CD14-positive monocyte (primary cell): ENCODE results near the gene FGFR3. TPM values are rescaled to one million over a fixed set of nuclear protein-coding genes. Genes with fewer than 3 reads are reported as not detected.

Experiments
- DNase-seq, 3 donors: peaks; one replicate each; pipeline ENCODE4 v3.0.0-alpha.2; 2011 to 2022
- H2AFZ ChIP-seq: 2 replicates; pipeline ENCODE4 v1.6.0; 2012; ENCODE audit warnings: mild to moderate bottlenecking, low read depth, low read length, inconsistent platforms; ENCODE audit not compliant: insufficient read depth, poor library complexity, severe bottlenecking
- H3K27ac ChIP-seq, 2 donors: 1 replicate in 1 of 2; 2 replicates in 1 of 2; pipeline ENCODE4 v1.5.1; 2012 to 2013; ENCODE audit warnings: low read length in 2 of 2, control low read depth in 1 of 2, inconsistent platforms in 1 of 2, low read depth in 1 of 2, mild to moderate bottlenecking in 1 of 2
- H3K27me3 ChIP-seq, 2 donors: one replicate each; pipeline versions ENCODE4 v1.6.0 to v1.6.1; 2011 to 2013; ENCODE audit warnings: low read length in 2 of 2; ENCODE audit not compliant: control insufficient read depth in 2 of 2, insufficient read depth in 2 of 2
- H3K36me3 ChIP-seq, 2 donors: replicated peaks in 1 of 2; 1 replicate in 1 of 2; 2 replicates in 1 of 2; pipeline versions ENCODE4 v1.5.1 to v1.6.1; 2012 to 2013; ENCODE audit warnings: low read length in 2 of 2, control low read depth in 1 of 2, inconsistent platforms in 1 of 2, mild to moderate bottlenecking in 1 of 2; ENCODE audit not compliant: insufficient read depth in 2 of 2, control insufficient read depth in 1 of 2
- H3K4me1 ChIP-seq, 2 donors: 1 replicate in 1 of 2; 2 replicates in 1 of 2; pipeline versions ENCODE4 v1.5.1 to v1.6.1; 2012 to 2013; ENCODE audit warnings: low read length in 2 of 2, control low read depth in 1 of 2, inconsistent platforms in 1 of 2, mild to moderate bottlenecking in 1 of 2, moderate library complexity in 1 of 2; ENCODE audit not compliant: insufficient read depth in 2 of 2, control insufficient read depth in 1 of 2
- H3K4me2 ChIP-seq: replicated peaks from 2 replicates; pipeline ENCODE3; 2012; ENCODE audit warnings: low read length, moderate library complexity, mild to moderate bottlenecking; ENCODE audit not compliant: poor library complexity, severe bottlenecking; ENCODE audit errors: extremely low read depth
- H3K4me3 ChIP-seq, 3 experiments: fragments of 200-600 bp in 1 of 3; sonication (generic) in 1 of 3; replicated peaks in 1 of 3; 1 replicate in 2 of 3; 2 replicates in 1 of 3; pipeline ENCODE4 v1.5.1; 2011 to 2013; ENCODE audit warnings: low read length in 3 of 3, mild to moderate bottlenecking in 3 of 3, control low read depth in 2 of 3, low read depth in 2 of 3, inconsistent platforms in 1 of 3, moderate library complexity in 1 of 3
- H3K79me2 ChIP-seq: 2 replicates; pipeline ENCODE4 v1.6.0; 2012; ENCODE audit warnings: mild to moderate bottlenecking, control low read depth, inconsistent platforms, low read length, moderate library complexity; ENCODE audit not compliant: insufficient read depth
- H3K9ac ChIP-seq: 2 replicates; pipeline ENCODE4 v1.6.0; 2017; ENCODE audit warnings: low read length, mild to moderate bottlenecking; ENCODE audit not compliant: insufficient read depth, poor library complexity, severe bottlenecking
- H3K9me3 ChIP-seq, 2 donors: replicated peaks in 1 of 2; 1 replicate in 1 of 2; 2 replicates in 1 of 2; pipeline versions ENCODE4 v1.5.1 to v1.6.1; 2012 to 2013; ENCODE audit warnings: low read length in 2 of 2, control low read depth in 1 of 2; ENCODE audit not compliant: control insufficient read depth in 1 of 2, insufficient read depth in 1 of 2
- H4K20me1 ChIP-seq: 2 replicates; pipeline ENCODE4 v1.6.0; 2012; ENCODE audit warnings: mild to moderate bottlenecking, low read length, control low read depth, moderate library complexity; ENCODE audit not compliant: insufficient read depth
- H3K27ac Mint-ChIP-seq, 7 donors: one replicate each; pipeline ENCODE4 v1.8.0; 2020; ENCODE audit warnings: mild to moderate bottlenecking in 7 of 7, mixed read lengths in 7 of 7, moderate library complexity in 6 of 7, inconsistent platforms in 2 of 7
- H3K27me3 Mint-ChIP-seq, 3 donors: one replicate each; pipeline ENCODE4 v1.8.0; 2021 to 2022; ENCODE audit warnings: low read depth in 3 of 3, mild to moderate bottlenecking in 3 of 3, mixed read lengths in 3 of 3, moderate library complexity in 3 of 3, inconsistent platforms in 1 of 3
- H3K36me3 Mint-ChIP-seq, 2 donors: one replicate each; pipeline ENCODE4 v1.8.0; 2020; ENCODE audit warnings: mixed read lengths in 2 of 2, inconsistent platforms in 1 of 2, mild to moderate bottlenecking in 1 of 2
- H3K4me1 Mint-ChIP-seq: one replicate; pipeline ENCODE4 v1.8.0; 2020; ENCODE audit warnings: mild to moderate bottlenecking, mixed read lengths
- H3K4me3 Mint-ChIP-seq, 2 donors: one replicate each; pipeline ENCODE4 v1.8.0; 2020; ENCODE audit warnings: mild to moderate bottlenecking in 2 of 2, mixed read lengths in 2 of 2, moderate library complexity in 1 of 2
- H3K9me3 Mint-ChIP-seq, 7 donors: one replicate each; pipeline ENCODE4 v1.8.0; 2020 to 2022; ENCODE audit warnings: mixed read lengths in 7 of 7, mild to moderate bottlenecking in 6 of 7, moderate library complexity in 6 of 7, inconsistent platforms in 2 of 7
- WGBS: methylation state at CpG from one replicate; pipeline ENCODE4 v1.1.5; 2013; ENCODE audit warnings: missing lambda C conversion rate; ENCODE audit not compliant: insufficient coverage; 5-methylcytosine and 5-hydroxymethylcytosine counted together
- intact Hi-C, 2 donors: fragments of 100-400 bp; cut with micrococcal nuclease; formaldehyde crosslinking; loops; one replicate each; pipeline versions ENCODE4 v1.15.0 to v1.15.1; 2023
- polyA plus RNA-seq, 3 donors: library from polyadenylated mRNA; depleted of rRNA in 1 of 3; unstranded in 2 of 3; stranded (reverse) in 1 of 3; fragments of 300-500 nt in 2 of 3; fragments of >200 nt in 1 of 3; fragmentation: Illumina TruSeq in 2 of 3; gene quantifications; 1 replicate in 2 of 3; 2 replicates in 1 of 3; pipeline ENCODE4 v1.2.3, GENCODE V29; 2012 to 2021
- TF ChIP-seq, protein P1 (sequence below): fragments of 200-600 bp; IDR thresholded peaks from one replicate; pipeline ENCODE4 v1.8.0; 2022; ENCODE audit warnings: antibody characterized with exemption, mild to moderate bottlenecking

FGFR3 gene
- polyA plus RNA-seq, 3 donors, result 0.07 TPM; not detected in 2

DNA sequence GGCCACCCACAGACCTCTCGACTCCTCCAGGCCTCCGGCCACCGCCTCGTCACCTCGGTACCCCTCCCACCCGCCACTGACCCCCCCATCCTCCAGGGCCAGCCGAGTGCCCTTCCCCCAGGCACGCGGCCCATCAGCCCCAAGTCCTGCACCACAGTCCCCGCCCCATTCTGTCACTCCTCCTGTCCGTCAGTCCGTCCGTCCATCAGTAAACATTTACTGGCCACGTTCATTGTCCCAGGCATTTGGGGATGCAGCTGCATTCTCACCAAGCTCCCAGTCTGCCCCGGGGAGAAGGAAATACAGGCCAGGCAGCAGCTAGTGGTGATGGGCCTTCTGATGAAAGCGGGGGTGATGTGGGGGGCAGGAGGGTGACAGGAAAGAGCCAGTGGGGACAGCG lies 35.3 kb upstream of the FGFR3 start:
- Histone ChIP-seq H3K79me2 (no peaks in the 10 kb centered on the region), H3K4me1 (peaks cover 10 to 11% of the 10 kb centered on the region in 2 donors), H4K20me1 (no peaks in the 10 kb centered on the region), H3K9me3 (no peaks in the 10 kb centered on the region), H3K36me3 (no peaks in the 10 kb centered on the region), H3K4me2 (no peak overlapping the region), H2AFZ (no peak overlapping the region), H3K27me3 (peaks cover 0 to 8% of the 10 kb centered on the region in 2 donors), H3K27ac (no peak overlapping the region), H3K9ac (no peak overlapping the region), H3K4me3 (no peak overlapping the region)
- Mint-ChIP-seq H3K36me3 (no peaks in the 10 kb centered on the region), H3K27ac (no peak overlapping the region), H3K9me3 (peaks cover 0 to 1% (median 0%) of the 10 kb centered on the region in 7 donors), H3K4me3 (no peak overlapping the region), H3K27me3 (peaks cover 8 to 14% (median 9%) of the 10 kb centered on the region in 3 donors), H3K4me1 (peaks cover 5% of the 10 kb centered on the region)
- 82% methylated on average over 14 of the region's 17 CpGs for whole genome bisulfite sequencing
- TF ChIP-seq, protein P1, sequence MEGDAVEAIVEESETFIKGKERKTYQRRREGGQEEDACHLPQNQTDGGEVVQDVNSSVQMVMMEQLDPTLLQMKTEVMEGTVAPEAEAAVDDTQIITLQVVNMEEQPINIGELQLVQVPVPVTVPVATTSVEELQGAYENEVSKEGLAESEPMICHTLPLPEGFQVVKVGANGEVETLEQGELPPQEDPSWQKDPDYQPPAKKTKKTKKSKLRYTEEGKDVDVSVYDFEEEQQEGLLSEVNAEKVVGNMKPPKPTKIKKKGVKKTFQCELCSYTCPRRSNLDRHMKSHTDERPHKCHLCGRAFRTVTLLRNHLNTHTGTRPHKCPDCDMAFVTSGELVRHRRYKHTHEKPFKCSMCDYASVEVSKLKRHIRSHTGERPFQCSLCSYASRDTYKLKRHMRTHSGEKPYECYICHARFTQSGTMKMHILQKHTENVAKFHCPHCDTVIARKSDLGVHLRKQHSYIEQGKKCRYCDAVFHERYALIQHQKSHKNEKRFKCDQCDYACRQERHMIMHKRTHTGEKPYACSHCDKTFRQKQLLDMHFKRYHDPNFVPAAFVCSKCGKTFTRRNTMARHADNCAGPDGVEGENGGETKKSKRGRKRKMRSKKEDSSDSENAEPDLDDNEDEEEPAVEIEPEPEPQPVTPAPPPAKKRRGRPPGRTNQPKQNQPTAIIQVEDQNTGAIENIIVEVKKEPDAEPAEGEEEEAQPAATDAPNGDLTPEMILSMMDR, result no peak
- intact Hi-C loops, result no loop called here
- DNase-seq, result no peak

DNA sequence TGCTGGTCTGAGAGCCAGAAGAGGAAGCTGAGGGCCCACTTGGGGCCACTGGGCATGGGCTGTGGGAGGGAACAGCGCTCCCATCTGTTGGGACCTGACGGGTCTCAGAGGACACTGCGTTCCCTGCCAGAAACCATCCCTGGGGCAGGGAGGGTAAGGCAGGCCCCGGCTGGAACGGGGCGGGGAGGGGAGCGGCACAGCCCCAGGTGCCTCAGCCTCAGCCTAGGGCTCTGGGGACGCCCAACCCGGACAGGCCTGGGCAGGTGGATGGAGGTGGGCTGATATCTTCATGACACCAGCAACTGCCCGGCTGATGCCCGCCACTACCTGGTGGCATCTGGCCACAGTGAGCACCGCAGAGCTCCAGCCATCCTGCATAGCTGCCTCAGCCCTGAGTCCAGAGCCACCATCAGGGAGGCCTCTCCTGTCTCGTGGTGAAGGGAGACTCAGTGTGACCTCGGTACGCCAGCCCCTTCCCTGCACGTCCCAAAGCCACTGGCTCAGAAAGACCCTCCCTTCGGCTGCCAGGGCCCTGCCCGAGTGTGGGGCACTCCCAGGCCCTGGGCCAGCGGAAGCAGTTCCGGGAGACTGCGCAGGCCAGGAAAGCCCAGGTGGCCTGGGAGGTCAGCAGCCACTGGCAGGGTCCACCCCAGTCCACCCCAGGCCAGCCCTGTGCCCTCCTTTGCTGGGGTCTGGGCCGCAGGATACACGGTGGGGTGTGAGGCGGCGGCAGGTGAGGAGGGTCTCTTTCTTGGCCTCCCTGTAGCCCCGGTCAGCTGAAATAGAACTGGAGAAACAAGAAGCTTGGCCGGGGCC lies 34.6 kb upstream of the FGFR3 start:
- peaks cover 0 to 14% of the 10 kb centered on the region in 2 donors for H3K27me3 ChIP-seq
- H3K4me1 ChIP-seq, result peaks cover 4 to 5% of the 10 kb centered on the region in 2 donors
- H3K9me3 Mint-ChIP-seq, result peaks cover 0 to 3% (median 0%) of the 10 kb centered on the region in 7 donors
- H3K36me3 Mint-ChIP-seq, result no peaks in the 10 kb centered on the region
- H4K20me1 ChIP-seq, result no peaks in the 10 kb centered on the region
- H3K36me3 ChIP-seq, result no peaks in the 10 kb centered on the region
- no peak overlapping the region for H3K4me3 Mint-ChIP-seq
- H2AFZ ChIP-seq, result no peak overlapping the region
- H3K27ac Mint-ChIP-seq, result peak overlapping the region in 1 of 7 donors; percentile 27
- intact Hi-C loops, result no loop called here
- TF ChIP-seq, protein P1, result no peak
- peaks cover 1% of the 10 kb centered on the region for H3K4me1 Mint-ChIP-seq
- H3K27me3 Mint-ChIP-seq, result peaks cover 12 to 21% (median 13%) of the 10 kb centered on the region in 3 donors
- no peak overlapping the region for H3K4me3 ChIP-seq
- DNase-seq, result no peak
- 96% methylated on average over 16 of the region's 27 CpGs for WGBS
- no peak overlapping the region for H3K9ac ChIP-seq
- H3K27ac ChIP-seq, result no peak overlapping the region
- H3K79me2 ChIP-seq, result no peaks in the 10 kb centered on the region
- no peak overlapping the region for H3K4me2 ChIP-seq
- H3K9me3 ChIP-seq, result no peaks in the 10 kb centered on the region
